GM19193 (cell line): ENCODE results near the gene RNF224.

Source experiments
- POLR2A ChIP-seq: IDR thresholded peaks from 4 replicates; pipeline ENCODE4 v1.6.1; 2011; ENCODE audit not compliant: insufficient read depth, insufficient read length; ENCODE audit errors: extremely low read depth

RNF224 gene

DNA sequence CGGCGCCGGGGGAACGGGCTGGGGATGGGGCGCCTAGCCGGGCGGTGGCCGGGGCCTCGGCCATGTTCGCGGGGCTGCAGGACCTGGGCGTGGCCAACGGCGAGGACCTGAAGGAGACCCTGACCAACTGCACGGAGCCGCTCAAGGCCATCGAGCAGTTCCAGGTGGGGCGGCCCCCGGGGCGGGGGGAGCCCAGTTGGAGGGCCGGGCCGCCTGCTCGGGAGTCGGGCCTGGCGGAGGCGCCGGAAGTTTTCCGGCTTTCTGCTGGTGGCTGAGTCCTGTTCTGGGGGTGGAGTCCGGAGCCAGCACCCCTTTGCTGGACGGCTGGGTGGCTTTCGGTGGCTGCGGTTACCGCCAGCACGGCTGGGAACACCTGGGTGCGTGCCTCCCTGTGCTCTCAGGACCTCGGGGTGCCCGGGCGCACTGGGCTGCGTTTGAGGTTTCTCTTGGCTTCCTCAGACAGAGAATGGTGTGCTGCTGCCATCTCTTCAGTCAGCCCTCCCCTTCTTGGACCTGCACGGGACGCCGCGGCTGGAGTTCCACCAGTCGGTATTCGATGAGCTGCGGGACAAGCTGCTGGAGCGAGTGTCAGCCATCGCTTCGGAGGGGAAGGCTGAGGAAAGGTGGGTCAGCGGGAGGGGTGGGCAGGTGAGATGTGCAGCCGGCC, 28.3 kb downstream of the RNF224 start:
- no peak for TF ChIP-seq POLR2A

DNA sequence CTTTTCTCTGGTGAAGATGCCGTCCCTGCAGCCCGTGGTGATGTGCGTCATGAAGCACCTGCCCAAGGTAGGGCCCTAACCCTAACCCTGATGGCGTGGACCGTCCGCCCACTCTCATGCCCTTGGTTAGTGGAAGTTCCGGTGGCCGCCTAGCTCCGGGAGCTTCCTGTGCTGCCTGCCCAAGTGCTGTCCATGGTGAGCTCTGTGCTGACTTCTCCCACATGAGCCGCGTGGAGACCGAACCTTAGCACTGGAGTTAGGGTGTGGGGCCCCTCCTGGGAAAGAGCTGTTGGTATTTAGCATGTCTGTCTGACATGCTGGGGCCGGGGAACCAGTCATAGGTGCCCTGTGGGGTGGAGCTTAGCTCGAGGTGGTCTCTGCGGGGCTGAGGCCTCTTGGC, 29.1 kb downstream of the RNF224 start:
- TF ChIP-seq POLR2A = no peak

DNA sequence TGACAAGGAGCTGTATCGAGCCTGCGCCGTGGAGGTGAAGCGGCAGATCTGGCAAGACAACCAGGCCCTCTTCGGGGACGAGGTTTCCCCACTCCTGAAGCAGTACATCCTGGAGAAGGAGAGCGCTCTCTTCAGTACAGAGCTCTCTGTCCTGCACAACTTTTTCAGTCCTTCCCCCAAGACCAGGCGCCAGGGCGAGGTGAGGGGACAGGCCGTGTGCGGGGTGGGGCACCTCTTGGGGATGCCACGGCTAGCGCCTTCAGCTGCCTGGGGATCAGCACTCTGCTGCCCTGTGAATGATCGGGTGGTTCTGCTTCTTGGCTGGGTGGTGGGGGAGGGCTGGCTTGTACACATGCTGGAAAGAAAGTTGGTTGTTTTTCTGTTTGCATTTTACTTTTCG, 29.6 kb downstream of the RNF224 start:
- TF ChIP-seq POLR2A = no peak

DNA sequence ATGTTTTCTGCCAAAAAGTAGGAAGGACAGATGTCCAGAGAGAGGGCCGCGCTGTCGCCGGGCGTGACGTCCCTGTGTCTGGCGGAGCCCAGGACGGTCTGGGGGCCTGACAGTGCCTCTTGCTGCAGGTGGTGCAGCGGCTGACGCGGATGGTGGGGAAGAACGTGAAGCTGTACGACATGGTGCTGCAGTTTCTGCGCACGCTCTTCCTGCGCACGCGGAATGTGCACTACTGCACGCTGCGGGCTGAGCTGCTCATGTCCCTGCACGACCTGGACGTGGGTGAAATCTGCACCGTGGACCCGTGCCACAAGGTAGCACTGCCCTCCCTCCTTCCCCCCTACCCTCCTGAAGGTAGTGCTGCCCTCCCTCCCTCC, 35.6 kb downstream of the RNF224 start:
- TF ChIP-seq POLR2A = no peak

DNA sequence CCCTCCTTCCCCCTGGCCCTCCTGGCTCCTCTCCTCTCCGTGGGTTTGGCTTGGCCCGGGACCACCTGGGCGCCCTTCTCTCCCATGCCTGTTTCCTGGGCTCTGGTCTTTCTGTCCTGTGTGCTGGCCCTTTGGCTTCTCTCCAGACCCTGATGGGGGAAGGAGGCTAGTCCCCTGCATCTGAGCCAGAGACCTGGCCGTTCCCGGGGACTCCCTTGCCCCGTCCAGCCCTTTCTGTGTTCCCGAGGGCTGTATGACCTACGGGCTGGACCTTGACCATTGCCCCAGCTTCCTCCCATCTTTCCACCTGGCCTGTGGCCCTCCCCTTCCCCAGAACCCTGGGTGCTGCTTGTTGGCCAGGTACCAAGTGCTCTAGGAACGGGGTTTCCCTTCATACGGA, 36.2 kb downstream of the RNF224 start:
- no peak for TF ChIP-seq POLR2A

DNA sequence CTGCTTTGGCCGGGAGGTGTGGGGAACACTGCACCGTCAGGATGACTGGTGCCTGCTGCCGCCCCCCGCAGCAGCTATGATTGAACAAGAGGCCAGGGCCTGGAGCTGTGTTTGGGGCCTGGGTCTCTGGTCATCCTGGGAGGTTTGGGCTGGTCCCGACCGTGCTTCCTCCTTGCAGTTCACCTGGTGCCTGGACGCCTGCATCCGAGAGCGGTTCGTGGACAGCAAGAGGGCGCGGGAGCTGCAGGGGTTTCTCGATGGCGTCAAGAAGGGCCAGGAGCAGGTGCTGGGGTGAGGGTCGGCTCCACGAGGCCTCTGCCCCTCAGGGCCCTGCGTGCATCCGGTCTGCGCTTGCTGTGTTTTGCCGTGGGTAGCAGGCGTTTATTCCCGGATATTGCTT, 36.8 kb downstream of the RNF224 start:
- no peak for TF ChIP-seq POLR2A

DNA sequence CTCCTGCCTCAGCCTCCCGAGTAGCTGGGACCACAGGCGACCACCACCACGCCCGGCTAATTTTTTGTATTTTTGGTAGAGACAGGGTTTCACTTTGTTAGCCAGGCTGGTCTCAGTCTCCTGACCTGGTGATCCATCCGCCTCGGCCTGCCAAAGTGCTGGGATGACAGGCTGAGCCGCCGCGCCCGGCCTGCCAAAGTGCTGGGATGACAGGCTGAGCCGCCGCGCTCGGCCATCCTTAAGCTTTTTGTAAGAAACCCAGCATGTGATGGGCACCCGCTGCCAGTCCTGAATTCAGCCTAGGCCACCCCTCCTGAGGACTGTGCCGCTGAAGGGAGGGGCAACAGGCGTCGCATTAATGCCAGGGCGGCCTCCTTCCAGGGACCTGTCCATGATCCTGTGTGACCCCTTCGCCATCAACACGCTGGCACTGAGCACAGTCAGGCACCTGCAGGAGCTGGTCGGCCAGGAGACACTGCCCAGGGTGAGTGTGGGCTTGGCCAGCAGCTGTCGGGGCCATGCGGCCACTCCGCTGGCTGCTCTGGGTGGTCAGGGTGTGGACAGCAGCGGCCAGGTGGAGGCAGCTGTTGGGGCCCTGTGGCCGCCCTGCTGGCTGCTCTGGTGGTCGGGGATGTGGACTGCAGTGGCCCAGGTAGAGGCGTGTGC, 38.3 kb downstream of the RNF224 start:
- no peak for TF ChIP-seq POLR2A

DNA sequence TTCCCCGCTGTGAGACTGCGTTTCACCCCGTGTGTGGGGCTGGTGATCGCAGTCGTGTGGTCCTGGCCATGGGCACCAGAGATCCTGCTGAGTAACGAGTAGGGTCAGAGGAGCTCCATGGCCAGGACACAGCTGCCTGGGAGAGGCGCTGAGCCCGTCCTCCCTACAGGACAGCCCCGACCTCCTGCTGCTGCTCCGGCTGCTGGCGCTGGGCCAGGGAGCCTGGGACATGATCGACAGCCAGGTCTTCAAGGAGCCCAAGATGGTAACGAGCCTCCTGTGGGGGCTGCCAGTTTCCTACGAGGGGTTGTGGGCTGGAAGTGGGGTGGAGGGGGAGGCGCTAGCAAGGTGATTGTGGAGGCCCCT, 38.8 kb downstream of the RNF224 start:
- no peak for TF ChIP-seq POLR2A

DNA sequence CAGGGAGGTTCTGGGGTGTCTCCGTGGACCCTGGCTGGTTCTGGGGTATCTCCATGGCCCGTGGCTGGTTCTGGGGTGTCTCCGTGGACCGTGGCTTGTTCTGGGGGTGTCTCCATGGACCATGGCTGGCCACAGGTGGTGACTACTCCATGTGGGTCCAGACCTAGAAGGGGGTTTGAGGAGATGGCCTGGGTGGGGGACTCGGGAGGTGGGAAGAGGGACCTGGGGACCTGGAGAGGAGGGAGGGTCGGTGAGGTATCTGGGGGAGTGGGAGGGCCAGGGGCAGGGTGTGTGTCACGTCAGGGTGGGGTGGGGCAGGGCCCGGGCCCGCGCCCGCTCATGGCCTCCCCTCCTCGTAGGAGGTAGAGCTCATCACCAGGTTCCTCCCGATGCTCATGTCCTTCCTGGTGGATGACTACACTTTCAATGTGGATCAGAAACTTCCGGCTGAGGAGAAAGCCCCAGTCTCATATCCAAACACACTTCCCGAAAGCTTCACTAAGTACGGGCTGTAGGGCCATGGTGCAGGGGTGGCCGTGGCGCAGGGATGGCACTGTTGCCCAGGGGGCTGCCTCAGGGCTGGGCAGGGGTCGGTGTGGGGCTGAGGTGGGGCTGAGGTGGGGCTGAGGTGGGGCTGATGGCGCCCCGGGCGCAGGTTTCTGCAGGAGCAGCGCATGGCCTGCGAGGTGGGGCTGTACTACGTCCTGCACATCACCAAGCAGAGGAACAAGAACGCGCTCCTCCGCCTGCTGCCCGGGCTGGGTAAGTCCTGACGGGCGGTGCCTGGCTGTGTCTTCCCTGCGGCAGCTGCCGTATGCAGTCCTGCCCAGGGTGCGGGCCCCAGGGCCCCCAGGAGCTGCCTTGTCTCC, 39.5 kb downstream of the RNF224 start:
- no peak for TF ChIP-seq POLR2A

DNA sequence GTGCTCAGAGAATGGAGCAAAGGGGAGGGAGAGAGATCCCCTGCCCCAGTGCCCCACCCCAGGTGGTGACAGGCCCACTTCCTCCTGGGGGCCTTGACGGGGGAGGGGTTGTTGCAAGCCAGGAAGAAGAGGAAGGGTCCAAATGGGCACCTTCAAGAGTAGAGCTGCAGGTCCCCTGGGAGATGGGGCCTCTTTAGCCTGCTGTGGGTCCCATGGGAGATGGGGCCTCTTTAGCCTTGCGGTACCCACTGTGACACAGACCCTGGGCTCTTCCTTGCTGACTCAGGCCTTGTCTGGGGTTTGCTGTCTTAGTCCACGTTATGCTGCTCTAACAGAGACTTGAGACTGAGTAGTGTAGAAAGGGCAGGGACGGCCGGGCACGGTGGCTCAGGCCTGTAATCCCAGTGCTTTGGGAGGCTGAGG, 40.6 kb downstream of the RNF224 start:
- TF ChIP-seq POLR2A = no peak

DNA sequence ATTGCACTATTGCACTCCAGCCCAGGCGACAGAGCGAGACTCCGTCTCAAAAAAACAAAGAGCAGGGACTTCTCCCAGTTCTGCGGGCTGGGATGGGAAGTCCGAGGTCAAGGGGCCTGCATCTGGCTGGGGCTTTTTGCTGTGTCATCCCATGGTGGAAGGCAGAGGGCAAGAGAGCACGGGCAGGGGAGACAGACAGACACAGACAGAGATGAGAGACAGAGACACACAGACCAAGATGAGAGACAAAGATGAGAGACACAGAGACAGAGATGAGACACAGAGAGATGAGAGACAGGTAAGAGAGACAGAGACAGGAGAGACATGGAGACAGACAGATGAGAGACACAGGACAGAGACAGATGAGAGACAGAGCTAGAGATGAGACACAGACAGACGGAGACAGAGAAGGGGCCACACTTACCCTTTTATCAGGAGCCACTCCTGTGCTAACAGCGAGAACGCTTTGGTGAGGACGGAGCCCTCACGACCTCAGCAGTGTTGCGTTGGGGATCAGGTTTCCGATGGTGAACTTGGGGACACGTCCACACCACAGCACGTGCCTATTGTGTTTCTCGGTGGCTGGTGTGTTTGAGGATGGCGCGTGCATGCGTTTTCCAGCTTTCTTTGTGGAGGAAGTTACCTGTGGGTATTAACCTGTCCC, 41.4 kb downstream of the RNF224 start:
- no peak for TF ChIP-seq POLR2A

DNA sequence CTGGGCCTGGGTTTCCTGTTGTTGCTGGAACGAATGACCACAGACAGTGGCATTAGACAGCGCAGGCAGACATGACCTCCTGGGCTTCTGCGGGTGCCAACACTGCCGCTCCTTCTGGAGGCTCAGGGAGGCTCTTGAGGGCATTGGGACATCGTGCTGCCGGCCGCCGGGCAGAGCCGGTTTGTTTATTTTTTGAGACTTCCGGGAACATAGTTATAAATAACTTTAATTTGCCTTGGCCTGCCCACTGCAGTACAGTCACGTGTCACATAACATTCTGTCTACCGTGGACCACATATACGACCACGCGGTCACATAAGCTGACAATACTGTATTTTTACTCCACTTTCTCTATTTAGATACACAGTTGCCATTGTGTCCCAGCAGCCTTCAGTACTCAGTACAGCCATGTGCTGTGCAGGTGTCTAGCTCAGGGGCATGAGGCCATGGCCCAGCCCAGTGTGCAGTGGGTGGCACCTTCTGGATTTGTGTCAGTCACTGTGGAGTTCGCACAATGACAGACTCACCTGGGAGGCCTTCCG, 42.0 kb downstream of the RNF224 start:
- no peak for TF ChIP-seq POLR2A

DNA sequence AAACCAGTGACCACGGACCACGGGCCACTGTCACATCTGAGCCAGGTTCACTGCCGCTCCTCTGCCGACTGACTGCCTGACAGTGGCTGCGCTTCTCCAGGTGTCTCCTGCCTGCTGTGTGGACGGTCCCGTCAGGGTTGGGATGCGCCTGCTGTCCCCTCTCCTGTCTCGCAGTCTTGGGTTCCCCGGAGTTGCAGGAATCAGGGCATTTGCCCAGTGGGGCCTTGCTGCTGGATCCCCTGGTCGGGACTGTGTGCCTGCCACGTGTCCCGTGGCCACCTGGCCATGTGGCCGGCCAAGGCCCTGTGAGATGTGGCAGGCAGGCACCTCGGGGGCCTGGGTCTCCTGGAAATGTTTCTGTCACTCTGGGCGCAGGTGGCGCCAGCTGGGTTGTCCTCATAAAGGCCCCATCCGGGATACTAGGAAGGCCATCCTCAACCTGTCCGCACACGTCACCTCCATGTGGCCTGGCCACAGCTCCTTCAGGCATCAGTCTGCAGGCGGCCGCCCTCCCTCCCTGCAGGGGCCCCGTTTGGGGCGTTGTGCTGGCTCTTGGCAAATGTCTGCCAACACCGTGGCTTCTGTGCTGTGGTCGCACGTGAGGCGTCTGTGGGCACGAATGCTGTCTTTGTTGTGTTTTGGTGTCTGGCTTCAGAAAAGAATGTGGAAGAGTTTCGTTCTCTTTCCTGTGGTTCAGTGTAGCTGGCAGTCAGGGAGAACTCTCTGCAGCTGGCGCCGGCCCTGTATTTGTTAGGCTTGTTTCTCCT, 43.8 kb downstream of the RNF224 start:
- no peak for TF ChIP-seq POLR2A

DNA sequence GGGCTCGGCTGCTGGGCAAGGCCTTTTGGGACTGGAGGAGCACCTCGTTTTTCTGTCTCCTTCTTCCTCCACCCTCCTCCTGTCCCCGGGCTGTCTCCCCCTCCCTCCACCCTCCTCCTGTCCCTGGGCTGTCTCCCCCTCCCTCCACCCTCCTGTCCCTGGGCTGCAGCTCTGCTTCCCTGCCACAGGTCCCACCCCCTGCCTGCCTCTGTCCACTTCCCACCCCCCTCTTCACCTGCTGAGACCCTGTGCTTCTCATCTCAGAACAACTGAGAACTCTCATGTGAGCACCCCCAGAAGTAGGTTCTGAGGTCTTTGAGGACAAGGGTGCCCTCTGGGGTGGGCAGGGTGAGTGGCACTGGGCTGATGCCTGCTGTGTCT, 44.4 kb downstream of the RNF224 start:
- no peak for TF ChIP-seq POLR2A
